GM12891 (cell line): ENCODE measurements around the gene CXCL16.

Experiments used
- PAX5 ChIP-seq: IDR thresholded peaks from 2 replicates; pipeline ENCODE4 v1.6.1; 2011; ENCODE audit warnings: low read length, moderate library complexity, mild to moderate bottlenecking; ENCODE audit not compliant: insufficient read depth, severe bottlenecking
- POLR2A ChIP-seq: IDR thresholded peaks from 2 replicates; pipeline ENCODE4 v1.6.1; 2011; ENCODE audit warnings: low read depth, low read length, control low read depth
- POLR2AphosphoS5 ChIP-seq: IDR thresholded peaks from 2 replicates; pipeline ENCODE4 v1.6.1; 2011; ENCODE audit warnings: low read depth, low read length, control low read depth

DNA sequence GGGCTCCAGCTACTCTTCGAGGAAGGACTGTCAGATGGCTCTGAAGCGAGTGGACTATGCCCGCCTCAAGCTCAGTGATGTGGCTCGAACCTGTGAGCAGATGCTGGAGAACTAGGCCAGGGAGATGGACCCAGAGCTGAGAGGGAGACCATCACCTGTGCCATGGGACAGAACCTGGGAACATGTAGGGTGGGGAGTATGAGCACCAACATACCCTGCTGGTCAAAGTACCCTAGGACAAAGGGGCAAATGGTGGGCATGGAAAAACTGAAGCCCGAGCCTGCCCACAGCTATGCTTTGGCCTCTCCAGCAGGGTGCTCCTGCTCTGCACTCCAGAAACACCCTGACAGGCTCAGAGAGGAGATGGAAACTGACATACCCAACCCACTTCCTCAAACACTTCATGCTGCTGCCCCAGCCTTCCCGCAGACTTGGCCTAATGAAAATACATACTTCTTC is 6.6 kb downstream of the CXCL16 start:
- TF ChIP-seq POLR2AphosphoS5: no peak
- no peak for TF ChIP-seq POLR2A
- TF ChIP-seq PAX5: no peak
